Skeletal muscle tissue (tissue), 4 donors: ENCODE measurements around the gene PLEKHG5. TPM values are rescaled to one million over a fixed set of nuclear protein-coding genes. Genes with fewer than 3 reads are reported as not detected.
A peak's percentile ranks its signal among the peaks of the same experiment; 100 is the strongest.
"Not testable (repeated sequence)": the region's sequence is repeated elsewhere in the genome, so short reads cannot be mapped to it uniquely, and the experiment has no call there.

ENCODE experiments used
- H3K27ac ChIP-seq: one replicate; pipeline ENCODE4 v1.7.0; 2013; ENCODE audit warnings: mild to moderate bottlenecking, low read depth, low read length, inconsistent platforms
- H3K27me3 ChIP-seq, 3 donors: one replicate each; pipeline ENCODE4 v1.7.0; 2013; ENCODE audit warnings: low read length in 3 of 3; ENCODE audit not compliant: control insufficient read depth in 3 of 3, insufficient read depth in 3 of 3
- H3K36me3 ChIP-seq, 3 donors: one replicate each; pipeline ENCODE4 v1.7.0; 2013; ENCODE audit warnings: low read length in 3 of 3; ENCODE audit not compliant: control insufficient read depth in 3 of 3, insufficient read depth in 3 of 3
- H3K4me1 ChIP-seq, 3 donors: one replicate each; pipeline ENCODE4 v1.7.0; 2013; ENCODE audit warnings: low read length in 3 of 3, mild to moderate bottlenecking in 3 of 3; ENCODE audit not compliant: control insufficient read depth in 3 of 3, insufficient read depth in 3 of 3
- H3K4me3 ChIP-seq, 3 donors: one replicate each; pipeline ENCODE4 v1.7.0; 2013; ENCODE audit warnings: low read length in 3 of 3
- H3K9ac ChIP-seq, 3 donors: one replicate each; pipeline ENCODE4 v1.7.0; 2013; ENCODE audit warnings: low read length in 3 of 3, mild to moderate bottlenecking in 3 of 3, moderate library complexity in 2 of 3, low read depth in 1 of 3
- H3K9me3 ChIP-seq, 3 donors: one replicate each; pipeline ENCODE4 v1.7.0; 2013; ENCODE audit warnings: low read length in 3 of 3; ENCODE audit not compliant: control insufficient read depth in 3 of 3
- total RNA-seq: library from RNA; depleted of rRNA; stranded (reverse); fragments of >200 nt; gene quantifications from one replicate; pipeline ENCODE4 v1.2.3, GENCODE V29; 2014
- donor health status: Osteomylitis.

Gene PLEKHG5
- total RNA-seq, 1 donor from 2014 or later = 8.4 TPM

- peaks cover 41 to 46% (median 45%) of the 10 kb centered on the region in 3 donors for H3K27me3 ChIP-seq
- H3K9ac ChIP-seq = peak overlapping the region in 1 of 3 donors; percentile 45
- no peak overlapping the region for H3K4me3 ChIP-seq
- peaks cover 0 to 2% (median 0%) of the 10 kb centered on the region in 3 donors for H3K4me1 ChIP-seq
- H3K27ac ChIP-seq = peak overlapping the region; percentile 30
- no peaks in the 10 kb centered on the region for H3K9me3 ChIP-seq
- no peaks in the 10 kb centered on the region for H3K36me3 ChIP-seq
These were observed 30.4 kb downstream of the PLEKHG5 start for GRCh38 chr1:6461051-6461530.

GRCh38 chr1:6460301-6461050 is 31.0 kb downstream of the PLEKHG5 start:
- Histone ChIP-seq H3K9ac (peak overlapping the region in 1 of 3 donors; percentile 45), H3K9me3 (no peaks in the 10 kb centered on the region), H3K27me3 (peaks cover 46 to 51% (median 47%) of the 10 kb centered on the region in 3 donors), H3K27ac (peak overlapping the region; percentile 30), H3K4me3 (no peak overlapping the region), H3K4me1 (peaks cover 0 to 3% (median under 1%) of the 10 kb centered on the region in 3 donors), H3K36me3 (no peaks in the 10 kb centered on the region)

- Histone ChIP-seq H3K4me3 (no peak overlapping the region), H3K27me3 (peaks cover 48 to 57% (median 49%) of the 10 kb centered on the region in 3 donors), H3K27ac (no peak overlapping the region), H3K9me3 (no peaks in the 10 kb centered on the region), H3K9ac (no peak overlapping the region), H3K36me3 (no peaks in the 10 kb centered on the region), H3K4me1 (peaks cover 0 to 5% (median 3%) of the 10 kb centered on the region in 3 donors)
These were observed 31.6 kb downstream of the PLEKHG5 start for GRCh38 chr1:6459850-6460265.

- Histone ChIP-seq H3K9ac (no peak overlapping the region), H3K36me3 (no peaks in the 10 kb centered on the region), H3K9me3 (no peaks in the 10 kb centered on the region), H3K27ac (no peak overlapping the region), H3K4me1 (peaks cover 0 to 6% (median 5%) of the 10 kb centered on the region in 3 donors), H3K27me3 (peaks cover 57 to 72% (median 62%) of the 10 kb centered on the region in 3 donors), H3K4me3 (no peak overlapping the region)
These were observed 34.5 kb downstream of the PLEKHG5 start for GRCh38 chr1:6456800-6457466.

- peaks cover 63 to 72% (median 66%) of the 10 kb centered on the region in 3 donors for H3K27me3 ChIP-seq
- H3K36me3 ChIP-seq, H3K27ac ChIP-seq, H3K9me3 ChIP-seq, H3K4me3 ChIP-seq, H3K9ac ChIP-seq, H3K4me1 ChIP-seq: not testable (repeated sequence)
These were observed 35.5 kb downstream of the PLEKHG5 start for GRCh38 chr1:6455752-6456520.

- Histone ChIP-seq H3K27me3 (peaks cover 68 to 76% (median 71%) of the 10 kb centered on the region in 3 donors), H3K9me3 (no peaks in the 10 kb centered on the region), H3K9ac (no peak overlapping the region), H3K27ac (no peak overlapping the region), H3K4me3 (no peak overlapping the region), H3K36me3 (no peaks in the 10 kb centered on the region), H3K4me1 (peaks cover 0 to 6% (median 3%) of the 10 kb centered on the region in 3 donors)
These were observed 36.4 kb downstream of the PLEKHG5 start for GRCh38 chr1:6454856-6455751.

- not testable (repeated sequence) for H3K9me3 ChIP-seq, H3K27ac ChIP-seq, H3K4me1 ChIP-seq, H3K36me3 ChIP-seq, H3K9ac ChIP-seq, H3K4me3 ChIP-seq
- peaks cover 69 to 77% (median 74%) of the 10 kb centered on the region in 3 donors for H3K27me3 ChIP-seq
These were observed 37.3 kb downstream of the PLEKHG5 start for GRCh38 chr1:6453895-6454855.

- H3K27me3 ChIP-seq = peaks cover 64 to 88% (median 87%) of the 10 kb centered on the region in 3 donors
- no peak overlapping the region for H3K9ac ChIP-seq
- peaks cover 0 to 8% (median 6%) of the 10 kb centered on the region in 3 donors for H3K4me1 ChIP-seq
- H3K27ac ChIP-seq = no peak overlapping the region
- H3K9me3 ChIP-seq = no peaks in the 10 kb centered on the region
- no peaks in the 10 kb centered on the region for H3K36me3 ChIP-seq
- H3K4me3 ChIP-seq = no peak overlapping the region
These were observed 40.5 kb downstream of the PLEKHG5 start for GRCh38 chr1:6450943-6451373.
